ENCODE results near the gene ADARB2. TPM values are rescaled to one million over a fixed set of nuclear protein-coding genes. Genes with fewer than 3 reads are reported as not detected.

ADARB2 gene
- total and polyA plus RNA-seq, 2 experiments from 2014 or later = 2.0 to 5.0 TPM

DNA sequence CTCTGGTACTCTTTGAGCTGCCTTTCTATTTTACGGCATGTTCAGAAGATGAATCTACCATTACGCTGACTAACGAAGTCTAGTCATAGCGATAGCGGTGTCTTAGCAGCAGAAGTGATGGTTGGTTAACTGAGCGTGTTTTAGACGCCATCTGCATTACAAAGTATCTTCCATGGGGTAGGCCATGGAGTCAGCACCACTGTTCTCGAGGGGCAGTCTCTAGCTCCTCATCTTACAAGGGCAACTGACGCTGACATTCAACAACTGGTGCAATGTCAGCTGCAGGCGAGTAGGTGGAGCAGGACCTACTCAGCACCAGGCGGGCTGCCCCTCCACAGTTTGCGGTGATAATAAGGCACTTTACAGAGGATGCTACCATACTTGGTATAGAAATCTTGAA lies 88.7 kb downstream of the ADARB2 start:
- Histone ChIP-seq H3F3A (replicated peaks; ENCODE audit: low read depth) (no peaks in the 10 kb centered on the region), H3K79me2 (replicated peaks; ENCODE audit: insufficient read depth) (no peaks in the 10 kb centered on the region), H3K27me3 (ENCODE audit: insufficient read depth) (no peaks in the 10 kb centered on the region), H3K9me2 (ENCODE audit: insufficient read depth) (0 out of 2 replicates have a peak, but pooled peaks cover 4% of the 10 kb centered on the region), H3K4me1 (ENCODE audit: insufficient read depth) (no peaks in the 10 kb centered on the region), H3K36me3 (ENCODE audit: insufficient read depth) (no peaks in the 10 kb centered on the region), H4K20me1 (replicated peaks; ENCODE audit: insufficient read depth) (no peaks in the 10 kb centered on the region), H3K4me3 (no peak overlapping the region), H2AFZ (no peak overlapping the region), H3K4me2 (no peak overlapping the region), H3K27ac (ENCODE audit: low read depth) (no peak overlapping the region)
- Mint-ChIP-seq H3K4me3 (no peak overlapping the region), H3K27me3 (ENCODE audit: insufficient read depth, low read depth, poor library complexity) (peaks cover 7% of the 10 kb centered on the region), H3K36me3 (ENCODE audit: low read depth) (no peaks in the 10 kb centered on the region; the same call in 2 of the 3 replicates), H3K4me1 (no peaks in the 10 kb centered on the region; the same call in 2 of the 3 replicates), H3K9me3 (no peaks in the 10 kb centered on the region), H3K27ac (no peak overlapping the region)
- no peak for TF ChIP-seq POLR2AphosphoS5 (IDR thresholded peaks at IDR 0.05; ENCODE audit: low read depth)
- TF ChIP-seq STAT1 (IDR thresholded peaks at IDR 0.05; ENCODE audit: unreplicated experiment) = no peak
- TF ChIP-seq JUNB (IDR thresholded peaks at IDR 0.05; ENCODE audit: unreplicated experiment) = no peak
- no peak for TF ChIP-seq CREB1 (CRISPR knock-in tag; IDR thresholded peaks at IDR 0.05; ENCODE audit: low read depth)
- no peak for TF ChIP-seq NANOG (IDR thresholded peaks at IDR 0.05; ENCODE audit: borderline replicate concordance)
- TF ChIP-seq, protein P1, sequence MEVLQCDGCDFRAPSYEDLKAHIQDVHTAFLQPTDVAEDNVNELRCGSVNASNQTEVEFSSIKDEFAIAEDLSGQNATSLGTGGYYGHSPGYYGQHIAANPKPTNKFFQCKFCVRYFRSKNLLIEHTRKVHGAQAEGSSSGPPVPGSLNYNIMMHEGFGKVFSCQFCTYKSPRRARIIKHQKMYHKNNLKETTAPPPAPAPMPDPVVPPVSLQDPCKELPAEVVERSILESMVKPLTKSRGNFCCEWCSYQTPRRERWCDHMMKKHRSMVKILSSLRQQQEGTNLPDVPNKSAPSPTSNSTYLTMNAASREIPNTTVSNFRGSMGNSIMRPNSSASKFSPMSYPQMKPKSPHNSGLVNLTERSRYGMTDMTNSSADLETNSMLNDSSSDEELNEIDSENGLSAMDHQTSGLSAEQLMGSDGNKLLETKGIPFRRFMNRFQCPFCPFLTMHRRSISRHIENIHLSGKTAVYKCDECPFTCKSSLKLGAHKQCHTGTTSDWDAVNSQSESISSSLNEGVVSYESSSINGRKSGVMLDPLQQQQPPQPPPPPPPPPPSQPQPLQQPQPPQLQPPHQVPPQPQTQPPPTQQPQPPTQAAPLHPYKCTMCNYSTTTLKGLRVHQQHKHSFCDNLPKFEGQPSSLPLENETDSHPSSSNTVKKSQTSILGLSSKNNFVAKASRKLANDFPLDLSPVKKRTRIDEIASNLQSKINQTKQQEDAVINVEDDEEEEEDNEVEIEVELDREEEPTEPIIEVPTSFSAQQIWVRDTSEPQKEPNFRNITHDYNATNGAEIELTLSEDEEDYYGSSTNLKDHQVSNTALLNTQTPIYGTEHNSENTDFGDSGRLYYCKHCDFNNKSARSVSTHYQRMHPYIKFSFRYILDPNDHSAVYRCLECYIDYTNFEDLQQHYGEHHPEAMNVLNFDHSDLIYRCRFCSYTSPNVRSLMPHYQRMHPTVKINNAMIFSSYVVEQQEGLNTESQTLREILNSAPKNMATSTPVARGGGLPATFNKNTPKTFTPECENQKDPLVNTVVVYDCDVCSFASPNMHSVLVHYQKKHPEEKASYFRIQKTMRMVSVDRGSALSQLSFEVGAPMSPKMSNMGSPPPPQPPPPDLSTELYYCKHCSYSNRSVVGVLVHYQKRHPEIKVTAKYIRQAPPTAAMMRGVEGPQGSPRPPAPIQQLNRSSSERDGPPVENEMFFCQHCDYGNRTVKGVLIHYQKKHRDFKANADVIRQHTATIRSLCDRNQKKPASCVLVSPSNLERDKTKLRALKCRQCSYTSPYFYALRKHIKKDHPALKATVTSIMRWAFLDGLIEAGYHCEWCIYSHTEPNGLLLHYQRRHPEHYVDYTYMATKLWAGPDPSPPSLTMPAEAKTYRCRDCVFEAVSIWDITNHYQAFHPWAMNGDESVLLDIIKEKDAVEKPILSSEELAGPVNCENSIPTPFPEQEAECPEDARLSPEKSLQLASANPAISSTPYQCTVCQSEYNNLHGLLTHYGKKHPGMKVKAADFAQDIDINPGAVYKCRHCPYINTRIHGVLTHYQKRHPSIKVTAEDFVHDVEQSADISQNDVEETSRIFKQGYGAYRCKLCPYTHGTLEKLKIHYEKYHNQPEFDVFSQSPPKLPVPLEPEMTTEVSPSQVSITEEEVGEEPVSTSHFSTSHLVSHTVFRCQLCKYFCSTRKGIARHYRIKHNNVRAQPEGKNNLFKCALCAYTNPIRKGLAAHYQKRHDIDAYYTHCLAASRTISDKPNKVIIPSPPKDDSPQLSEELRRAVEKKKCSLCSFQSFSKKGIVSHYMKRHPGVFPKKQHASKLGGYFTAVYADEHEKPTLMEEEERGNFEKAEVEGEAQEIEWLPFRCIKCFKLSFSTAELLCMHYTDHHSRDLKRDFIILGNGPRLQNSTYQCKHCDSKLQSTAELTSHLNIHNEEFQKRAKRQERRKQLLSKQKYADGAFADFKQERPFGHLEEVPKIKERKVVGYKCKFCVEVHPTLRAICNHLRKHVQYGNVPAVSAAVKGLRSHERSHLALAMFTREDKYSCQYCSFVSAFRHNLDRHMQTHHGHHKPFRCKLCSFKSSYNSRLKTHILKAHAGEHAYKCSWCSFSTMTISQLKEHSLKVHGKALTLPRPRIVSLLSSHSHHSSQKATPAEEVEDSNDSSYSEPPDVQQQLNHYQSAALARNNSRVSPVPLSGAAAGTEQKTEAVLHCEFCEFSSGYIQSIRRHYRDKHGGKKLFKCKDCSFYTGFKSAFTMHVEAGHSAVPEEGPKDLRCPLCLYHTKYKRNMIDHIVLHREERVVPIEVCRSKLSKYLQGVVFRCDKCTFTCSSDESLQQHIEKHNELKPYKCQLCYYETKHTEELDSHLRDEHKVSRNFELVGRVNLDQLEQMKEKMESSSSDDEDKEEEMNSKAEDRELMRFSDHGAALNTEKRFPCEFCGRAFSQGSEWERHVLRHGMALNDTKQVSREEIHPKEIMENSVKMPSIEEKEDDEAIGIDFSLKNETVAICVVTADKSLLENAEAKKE (CRISPR knock-in tag; IDR thresholded peaks at IDR 0.05) = no peak
- TF ChIP-seq CTCF (conservative IDR thresholded peaks at IDR 0.05; ENCODE audit: low read depth in 2 of 2) = no peak
- no peak for TF ChIP-seq ETS1 (IDR thresholded peaks at IDR 0.05)
- no peak for TF ChIP-seq ZNF114 (CRISPR knock-in tag; IDR thresholded peaks at IDR 0.05)
- TF ChIP-seq EZH2 (IDR thresholded peaks at IDR 0.05; ENCODE audit: low read depth, unreplicated experiment) = no peak
- TF ChIP-seq ZNF331 (CRISPR knock-in tag; IDR thresholded peaks at IDR 0.05; ENCODE audit: low read depth) = no peak
- no peak; the same call in 2 of the 3 replicates for ATAC-seq
- DNase-seq (ENCODE audit: low spot score) = no peak
